ENCODE data around the gene GRXCR2. TPM values are rescaled to one million over a fixed set of nuclear protein-coding genes. Genes with fewer than 3 reads are reported as not detected.

The GRXCR2 gene
- total RNA-seq, 1 donor from 2014 or later = not detected

DNA sequence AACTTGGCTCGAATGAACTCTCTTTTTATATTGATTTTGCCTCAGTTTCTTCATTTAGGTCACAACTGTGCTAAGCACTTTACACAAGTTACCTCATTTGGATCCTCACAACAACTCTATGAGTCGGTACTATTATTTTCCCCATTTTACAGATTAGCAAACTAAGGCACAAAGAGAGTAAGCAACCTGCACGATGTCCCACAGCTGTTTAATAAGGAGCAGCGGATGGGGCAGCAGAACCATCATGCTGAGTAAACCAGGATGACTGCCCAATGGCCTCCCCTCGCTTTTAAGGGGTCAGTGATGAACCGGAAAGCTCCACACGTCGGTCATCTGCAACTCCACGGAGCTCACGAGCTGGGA is 38.3 kb downstream of the GRXCR2 start:
- no peaks in the 10 kb centered on the region for H3K9me3 ChIP-seq (ENCODE audit: insufficient read depth, low read depth, low read length)
- H3K4me1 Mint-ChIP-seq (ENCODE audit: low read depth, unreplicated experiment) = peaks cover 2% of the 10 kb centered on the region
- H3K36me3 ChIP-seq (ENCODE audit: insufficient read depth, low read length) = no peaks in the 10 kb centered on the region
- peaks cover 2% of the 10 kb centered on the region for H3K27me3 Mint-ChIP-seq (ENCODE audit: low read depth, unreplicated experiment)
- no peaks in the 10 kb centered on the region for H3K36me3 Mint-ChIP-seq (ENCODE audit: low read depth, unreplicated experiment)
- peak overlapping the region; percentile 77 for H3K4me3 ChIP-seq (ENCODE audit: insufficient read depth, low read depth, low read length)
- peak overlapping the region; percentile 77 for H3K9ac ChIP-seq (ENCODE audit: low read length)
- no peak overlapping the region for H3K27ac Mint-ChIP-seq (ENCODE audit: unreplicated experiment)
- H3K4me3 Mint-ChIP-seq (ENCODE audit: unreplicated experiment) = peak overlapping the region; percentile 79
- H2AFZ ChIP-seq (ENCODE audit: low read depth, low read length) = peak overlapping the region; percentile 95
- H3K4me1 ChIP-seq (ENCODE audit: insufficient read depth, low read length) = peaks cover 10% of the 10 kb centered on the region
- TF ChIP-seq, protein P1, sequence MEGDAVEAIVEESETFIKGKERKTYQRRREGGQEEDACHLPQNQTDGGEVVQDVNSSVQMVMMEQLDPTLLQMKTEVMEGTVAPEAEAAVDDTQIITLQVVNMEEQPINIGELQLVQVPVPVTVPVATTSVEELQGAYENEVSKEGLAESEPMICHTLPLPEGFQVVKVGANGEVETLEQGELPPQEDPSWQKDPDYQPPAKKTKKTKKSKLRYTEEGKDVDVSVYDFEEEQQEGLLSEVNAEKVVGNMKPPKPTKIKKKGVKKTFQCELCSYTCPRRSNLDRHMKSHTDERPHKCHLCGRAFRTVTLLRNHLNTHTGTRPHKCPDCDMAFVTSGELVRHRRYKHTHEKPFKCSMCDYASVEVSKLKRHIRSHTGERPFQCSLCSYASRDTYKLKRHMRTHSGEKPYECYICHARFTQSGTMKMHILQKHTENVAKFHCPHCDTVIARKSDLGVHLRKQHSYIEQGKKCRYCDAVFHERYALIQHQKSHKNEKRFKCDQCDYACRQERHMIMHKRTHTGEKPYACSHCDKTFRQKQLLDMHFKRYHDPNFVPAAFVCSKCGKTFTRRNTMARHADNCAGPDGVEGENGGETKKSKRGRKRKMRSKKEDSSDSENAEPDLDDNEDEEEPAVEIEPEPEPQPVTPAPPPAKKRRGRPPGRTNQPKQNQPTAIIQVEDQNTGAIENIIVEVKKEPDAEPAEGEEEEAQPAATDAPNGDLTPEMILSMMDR (IDR thresholded peaks at IDR 0.05; ENCODE audit: insufficient read depth, low read depth, low read length) = no peak
- TF ChIP-seq EZH2 (IDR thresholded peaks at IDR 0.05; ENCODE audit: insufficient read depth, low read length) = no peak
- no peaks in the 10 kb centered on the region for H3K27me3 ChIP-seq (ENCODE audit: insufficient read depth, low read length)
- FAIRE-seq (no peak), DNase-seq (ENCODE audit: low read depth) (no peak)
- H3K4me2 ChIP-seq (ENCODE audit: low read length) = peak overlapping the region; percentile 95
- peaks cover 7% of the 10 kb centered on the region for H3K79me2 ChIP-seq (ENCODE audit: insufficient read depth, low read length)
- H3K9me3 Mint-ChIP-seq (ENCODE audit: unreplicated experiment) = peaks cover 2% of the 10 kb centered on the region
- no peaks in the 10 kb centered on the region for H4K20me1 ChIP-seq (ENCODE audit: insufficient read depth, low read length)
- no peak overlapping the region for H3K27ac ChIP-seq (ENCODE audit: low read depth, low read length)

DNA sequence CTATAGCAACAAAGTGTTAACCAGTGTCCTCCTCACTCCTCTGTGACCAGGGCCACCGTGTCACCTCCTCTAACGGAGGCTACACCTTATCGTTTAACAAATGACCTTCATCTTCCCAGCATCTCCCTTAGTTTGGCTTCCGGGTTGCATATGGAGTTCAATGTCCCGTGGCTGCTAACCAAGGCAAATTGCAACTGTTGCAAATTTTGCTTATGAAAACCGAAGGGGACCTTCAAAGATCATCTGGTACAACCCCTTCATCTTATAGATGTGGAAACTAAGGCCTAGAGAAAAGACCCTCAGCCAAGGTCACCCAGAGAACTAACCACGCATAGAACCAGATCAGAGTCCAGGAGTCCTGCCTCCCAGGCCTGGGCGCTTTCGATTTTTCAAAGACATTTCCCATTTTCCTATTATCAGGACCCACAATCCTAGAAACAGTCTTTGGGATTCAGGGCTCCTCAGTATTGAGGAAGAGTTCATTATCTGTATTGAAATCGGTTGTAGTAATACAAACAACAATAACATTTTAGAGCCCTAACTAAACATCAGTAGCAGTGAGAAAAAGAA is 39.1 kb downstream of the GRXCR2 start:
- peaks cover 7% of the 10 kb centered on the region for H3K79me2 ChIP-seq (ENCODE audit: insufficient read depth, low read length)
- peaks cover 10% of the 10 kb centered on the region for H3K4me1 ChIP-seq (ENCODE audit: insufficient read depth, low read length)
- no peaks in the 10 kb centered on the region for H3K9me3 ChIP-seq (ENCODE audit: insufficient read depth, low read depth, low read length)
- no peak overlapping the region for H3K4me3 ChIP-seq (ENCODE audit: insufficient read depth, low read depth, low read length)
- peaks cover 2% of the 10 kb centered on the region for H3K4me1 Mint-ChIP-seq (ENCODE audit: low read depth, unreplicated experiment)
- TF ChIP-seq EZH2 (IDR thresholded peaks at IDR 0.05; ENCODE audit: insufficient read depth, low read length) = no peak
- TF ChIP-seq, protein P1 (IDR thresholded peaks at IDR 0.05; ENCODE audit: insufficient read depth, low read depth, low read length) = no peak
- peaks cover 2% of the 10 kb centered on the region for H3K9me3 Mint-ChIP-seq (ENCODE audit: unreplicated experiment)
- no peak overlapping the region for H2AFZ ChIP-seq (ENCODE audit: low read depth, low read length)
- no peaks in the 10 kb centered on the region for H3K27me3 Mint-ChIP-seq (ENCODE audit: low read depth, unreplicated experiment)
- H3K27ac Mint-ChIP-seq (ENCODE audit: unreplicated experiment) = no peak overlapping the region
- no peak overlapping the region for H3K27ac ChIP-seq (ENCODE audit: low read depth, low read length)
- no peaks in the 10 kb centered on the region for H4K20me1 ChIP-seq (ENCODE audit: insufficient read depth, low read length)
- no peak overlapping the region for H3K9ac ChIP-seq (ENCODE audit: low read length)
- H3K4me2 ChIP-seq (ENCODE audit: low read length) = peak overlapping the region; percentile 95
- FAIRE-seq (no peak), DNase-seq (ENCODE audit: low read depth) (no peak)
- no peaks in the 10 kb centered on the region for H3K36me3 Mint-ChIP-seq (ENCODE audit: low read depth, unreplicated experiment)
- H3K36me3 ChIP-seq (ENCODE audit: insufficient read depth, low read length) = no peaks in the 10 kb centered on the region
- no peaks in the 10 kb centered on the region for H3K27me3 ChIP-seq (ENCODE audit: insufficient read depth, low read length)
- H3K4me3 Mint-ChIP-seq (ENCODE audit: unreplicated experiment) = peak overlapping the region; percentile 47

DNA sequence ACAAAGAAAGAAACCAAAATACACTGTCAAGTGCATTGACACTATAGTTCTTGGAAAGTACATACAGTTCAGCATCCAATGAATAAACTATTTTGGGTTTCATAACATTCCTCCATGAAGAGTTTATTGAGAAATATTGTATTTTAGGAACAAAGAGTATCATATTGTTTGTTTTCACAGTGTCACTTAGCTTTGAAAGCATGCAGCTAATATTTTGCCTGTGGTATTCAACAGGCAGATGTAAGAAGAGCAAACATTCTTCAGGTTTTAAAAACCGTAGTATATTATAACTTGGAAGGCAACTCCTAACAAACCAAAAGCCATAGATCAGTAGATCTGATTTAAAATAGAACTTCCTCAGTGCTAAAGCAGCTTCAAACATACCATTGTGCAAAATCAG is 42.2 kb downstream of the GRXCR2 start:
- Histone ChIP-seq H3K36me3 (ENCODE audit: insufficient read depth, low read length) (no peaks in the 10 kb centered on the region), H3K9me3 (ENCODE audit: insufficient read depth, low read depth, low read length) (no peaks in the 10 kb centered on the region), H3K4me2 (ENCODE audit: low read length) (peak overlapping the region; percentile 6), H3K79me2 (ENCODE audit: insufficient read depth, low read length) (peaks cover 7% of the 10 kb centered on the region), H3K9ac (ENCODE audit: low read length) (no peak overlapping the region), H3K4me3 (ENCODE audit: insufficient read depth, low read depth, low read length) (no peak overlapping the region), H3K27ac (ENCODE audit: low read depth, low read length) (no peak overlapping the region), H3K4me1 (ENCODE audit: insufficient read depth, low read length) (peaks cover 4% of the 10 kb centered on the region), H4K20me1 (ENCODE audit: insufficient read depth, low read length) (no peaks in the 10 kb centered on the region), H2AFZ (ENCODE audit: low read depth, low read length) (no peak overlapping the region), H3K27me3 (ENCODE audit: insufficient read depth, low read length) (no peaks in the 10 kb centered on the region)
- H3K4me1 Mint-ChIP-seq (ENCODE audit: low read depth, unreplicated experiment) = peaks cover 2% of the 10 kb centered on the region
- no peaks in the 10 kb centered on the region for H3K36me3 Mint-ChIP-seq (ENCODE audit: low read depth, unreplicated experiment)
- no peak for TF ChIP-seq EZH2 (IDR thresholded peaks at IDR 0.05; ENCODE audit: insufficient read depth, low read length)
- TF ChIP-seq, protein P1 (IDR thresholded peaks at IDR 0.05; ENCODE audit: insufficient read depth, low read depth, low read length) = no peak
- H3K4me3 Mint-ChIP-seq (ENCODE audit: unreplicated experiment) = no peak overlapping the region
- DNase-seq (ENCODE audit: low read depth) = peak; percentile 45
- FAIRE-seq = no peak
- H3K27me3 Mint-ChIP-seq (ENCODE audit: low read depth, unreplicated experiment) = no peaks in the 10 kb centered on the region
- H3K27ac Mint-ChIP-seq (ENCODE audit: unreplicated experiment) = no peak overlapping the region
- no peaks in the 10 kb centered on the region for H3K9me3 Mint-ChIP-seq (ENCODE audit: unreplicated experiment)

All from astrocyte (in vitro differentiated cells and primary cell).